Muscle of leg (tissue), 11 donors: ENCODE results near the gene RPS6KA3. TPM values are rescaled to one million over a fixed set of nuclear protein-coding genes. Genes with fewer than 3 reads are reported as not detected.
"Not testable (repeated sequence)": the region's sequence is repeated elsewhere in the genome, so short reads cannot be mapped to it uniquely, and the experiment has no call there.

Experiments used
- DNase-seq: peaks from one replicate; pipeline ENCODE4 v3.0.0; 2013
- H3K27ac ChIP-seq: one replicate; pipeline ENCODE4 v1.5.1; 2013; ENCODE audit warnings: mild to moderate bottlenecking, low read length, control low read depth
- H3K27me3 ChIP-seq: one replicate; pipeline ENCODE4 v1.6.1; 2013; ENCODE audit warnings: low read length; ENCODE audit not compliant: control insufficient read depth, insufficient read depth
- H3K36me3 ChIP-seq: one replicate; pipeline ENCODE4 v1.6.1; 2013; ENCODE audit warnings: low read length; ENCODE audit not compliant: control insufficient read depth, insufficient read depth
- H3K4me1 ChIP-seq: one replicate; pipeline ENCODE4 v1.6.1; 2013; ENCODE audit warnings: low read length; ENCODE audit not compliant: control insufficient read depth, insufficient read depth
- H3K4me3 ChIP-seq: one replicate; pipeline ENCODE4 v1.5.1; 2013; ENCODE audit warnings: low read length, control low read depth
- H3K9me3 ChIP-seq: replicated peaks from 2 replicates; pipeline ENCODE4 v1.6.1; 2013; ENCODE audit warnings: low read depth, low read length; ENCODE audit not compliant: control insufficient read depth
- WGBS: methylation state at CpG from one replicate; pipeline ENCODE4 v1.1.5; 2013; ENCODE audit warnings: missing lambda C conversion rate; ENCODE audit not compliant: insufficient coverage; 5-methylcytosine and 5-hydroxymethylcytosine counted together
- polyA plus RNA-seq, 8 donors: library from polyadenylated mRNA; unstranded; fragments of 120-200 nt; gene quantifications; one replicate each; pipeline versions ENCODE4 v1.2.1 to v1.2.3, GENCODE V29; 2013; ENCODE audit warnings: inconsistent platforms in 1 of 8, low replicate concordance in 1 of 8; ENCODE audit not compliant: insufficient read length in 8 of 8, insufficient read depth in 1 of 8
- total RNA-seq: library from RNA; stranded (reverse); fragments of 120-200 nt; gene quantifications from one replicate; pipeline ENCODE4 v1.2.4, GENCODE V29; 2013

RPS6KA3 gene
- total and polyA plus RNA-seq, 9 donors = 22.9 to 39.0 (median 34.2) TPM

DNA sequence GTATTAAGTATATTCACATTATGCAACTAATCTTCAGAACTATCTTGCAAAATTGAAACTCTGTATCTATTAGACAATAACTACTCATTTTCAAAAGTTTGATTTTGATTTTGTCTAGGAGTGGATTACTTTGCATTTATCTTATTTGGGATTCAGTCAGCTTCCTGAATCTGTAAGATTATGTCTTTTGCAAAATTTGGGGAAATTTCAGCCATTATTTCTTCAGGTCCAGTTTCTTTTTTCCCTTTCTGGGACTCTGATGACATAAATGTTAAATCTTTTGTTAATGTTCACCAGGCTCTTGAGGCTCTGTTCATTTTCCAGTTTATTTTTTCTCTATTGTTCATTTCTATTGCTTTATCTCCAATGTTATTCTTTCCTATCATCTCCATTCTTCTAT is 15.0 kb downstream of the RPS6KA3 start:
- H3K9me3 ChIP-seq = peaks cover 9% of the 10 kb centered on the region
- peaks cover 2% of the 10 kb centered on the region for H3K36me3 ChIP-seq
- H3K4me3 ChIP-seq = no peak overlapping the region
- no peaks in the 10 kb centered on the region for H3K4me1 ChIP-seq
- H3K27ac ChIP-seq = no peak overlapping the region
- H3K27me3 ChIP-seq = peaks cover 15% of the 10 kb centered on the region
- DNase-seq = no peak

- not testable (repeated sequence) for DNase-seq, H3K36me3 ChIP-seq, H3K27ac ChIP-seq, H3K4me1 ChIP-seq, H3K4me3 ChIP-seq, H3K9me3 ChIP-seq
- peaks cover 17% of the 10 kb centered on the region for H3K27me3 ChIP-seq
Measured at GRCh38 chrX:20250146-20250545, 16.6 kb downstream of the RPS6KA3 start.

- no peak for DNase-seq
- Histone ChIP-seq H3K27ac (no peak overlapping the region), H3K27me3 (peaks cover 21% of the 10 kb centered on the region), H3K36me3 (peaks cover 2% of the 10 kb centered on the region), H3K9me3 (peaks cover 9% of the 10 kb centered on the region), H3K4me3 (no peak overlapping the region), H3K4me1 (no peaks in the 10 kb centered on the region)
- 75% methylated on average over 3 of the region's 7 CpGs for WGBS
Measured at GRCh38 chrX:20248592-20249192, 18.0 kb downstream of the RPS6KA3 start.

DNA sequence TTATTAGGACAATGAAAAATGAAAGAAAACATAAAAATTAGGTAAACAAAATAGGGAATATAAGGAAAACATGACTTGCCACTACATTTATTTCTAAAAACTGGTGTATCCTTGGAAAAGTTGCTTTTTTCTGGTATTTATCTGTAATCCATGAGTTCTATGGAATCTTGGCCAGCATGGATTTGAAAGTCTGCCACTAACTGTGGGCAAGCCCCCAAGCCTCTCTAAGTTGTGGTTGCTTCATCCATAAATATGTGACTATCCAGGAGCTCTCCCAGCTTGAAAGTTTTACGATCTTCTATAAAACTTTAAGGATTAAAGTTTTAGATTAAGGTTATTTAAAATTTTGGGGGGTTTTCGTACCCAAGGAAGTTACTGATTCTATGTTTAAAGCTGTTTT is 21.8 kb downstream of the RPS6KA3 start:
- no peak overlapping the region for H3K4me3 ChIP-seq
- H3K27me3 ChIP-seq = peaks cover 15% of the 10 kb centered on the region
- H3K27ac ChIP-seq = no peak overlapping the region
- peaks cover 5% of the 10 kb centered on the region for H3K9me3 ChIP-seq
- no peaks in the 10 kb centered on the region for H3K36me3 ChIP-seq
- no CpG with 5 or more reads among the region's 2 CpGs for WGBS
- peak; percentile 79 for DNase-seq
- no peaks in the 10 kb centered on the region for H3K4me1 ChIP-seq

DNA sequence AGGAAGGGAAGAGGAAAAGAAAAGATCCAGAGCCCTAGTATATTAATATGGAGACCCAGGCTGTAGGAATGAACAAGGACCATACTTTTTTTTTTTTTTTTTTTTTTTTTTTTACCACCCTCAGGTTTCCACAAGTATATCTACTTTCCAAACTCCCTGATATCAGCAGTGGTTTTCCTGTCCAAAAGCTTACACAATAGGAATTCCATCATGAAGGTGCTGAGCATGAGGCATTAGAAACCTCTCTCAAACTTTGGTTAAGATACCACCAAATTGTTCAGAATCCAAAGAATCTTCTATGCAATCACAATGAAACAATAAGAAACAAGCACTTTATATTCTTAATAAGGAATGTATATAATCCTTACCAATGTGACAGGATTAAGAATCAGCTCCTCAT is 26.5 kb downstream of the RPS6KA3 start:
- Histone ChIP-seq H3K27me3 (peaks cover 8% of the 10 kb centered on the region), H3K27ac (no peak overlapping the region), H3K4me3 (no peak overlapping the region), H3K9me3 (peaks cover 3% of the 10 kb centered on the region), H3K36me3 (no peaks in the 10 kb centered on the region), H3K4me1 (no peaks in the 10 kb centered on the region)
- DNase-seq = no peak

- no CpG with 5 or more reads among the region's 1 CpG for WGBS
- Histone ChIP-seq H3K4me3 (no peak overlapping the region), H3K27me3 (peaks cover 2% of the 10 kb centered on the region), H3K36me3 (no peaks in the 10 kb centered on the region), H3K4me1 (no peaks in the 10 kb centered on the region), H3K9me3 (peaks cover 3% of the 10 kb centered on the region), H3K27ac (no peak overlapping the region)
- no peak for DNase-seq
Measured at GRCh38 chrX:20237864-20238263, 28.8 kb downstream of the RPS6KA3 start.

DNA sequence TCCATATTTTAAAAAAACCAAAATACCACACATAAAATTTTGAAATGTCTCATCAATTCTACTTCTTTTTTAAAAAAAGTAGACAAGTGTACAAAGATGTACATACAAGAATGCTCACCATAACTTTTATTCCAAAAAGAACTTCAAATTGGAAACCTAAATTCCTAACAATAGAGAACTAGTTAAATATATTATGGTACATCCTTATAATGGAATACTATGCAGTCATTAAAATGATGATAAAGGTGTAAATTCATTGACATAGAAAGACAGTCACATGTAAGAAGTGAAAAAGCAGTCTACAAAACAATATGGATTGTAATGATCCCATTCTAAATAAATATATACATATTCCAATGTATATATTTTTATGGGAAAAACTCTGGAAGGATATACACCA is 31.0 kb downstream of the RPS6KA3 start:
- Histone ChIP-seq H3K9me3 (no peaks in the 10 kb centered on the region), H3K36me3 (no peaks in the 10 kb centered on the region), H3K4me3 (no peak overlapping the region), H3K27me3 (peaks cover 6% of the 10 kb centered on the region), H3K27ac (no peak overlapping the region), H3K4me1 (no peaks in the 10 kb centered on the region)
- DNase-seq = no peak

GRCh38 chrX:20233336-20233735 is 33.4 kb downstream of the RPS6KA3 start:
- Histone ChIP-seq H3K27ac (no peak overlapping the region), H3K36me3 (no peaks in the 10 kb centered on the region), H3K4me1 (no peaks in the 10 kb centered on the region), H3K27me3 (peaks cover 8% of the 10 kb centered on the region), H3K9me3 (no peaks in the 10 kb centered on the region), H3K4me3 (no peak overlapping the region)
- no CpG with 5 or more reads among the region's 2 CpGs for whole genome bisulfite sequencing
- no peak for DNase-seq

DNA sequence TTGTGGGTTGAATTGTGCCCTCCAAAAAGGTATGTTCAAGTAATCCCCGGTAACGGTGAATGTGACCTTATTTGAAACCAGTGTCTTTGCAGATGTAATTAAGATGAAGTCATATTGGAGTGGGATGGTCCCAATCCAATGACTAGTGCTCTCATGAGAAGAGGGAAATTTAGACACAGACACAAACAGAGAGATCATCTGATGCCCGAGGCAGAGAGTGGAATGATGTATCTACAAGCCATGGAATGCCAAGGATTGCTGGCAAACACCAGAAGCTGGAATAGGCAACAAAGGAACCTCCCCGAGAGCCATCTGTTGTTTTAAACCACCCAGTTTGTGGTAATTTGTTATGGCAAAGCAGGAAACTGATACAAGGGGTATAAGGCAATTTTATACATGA is 35.1 kb downstream of the RPS6KA3 start:
- Histone ChIP-seq H3K36me3 (no peaks in the 10 kb centered on the region), H3K4me3 (no peak overlapping the region), H3K27me3 (peaks cover 10% of the 10 kb centered on the region), H3K9me3 (no peaks in the 10 kb centered on the region), H3K4me1 (no peaks in the 10 kb centered on the region), H3K27ac (no peak overlapping the region)
- 82% methylated on average over 3 of the region's 4 CpGs for WGBS
- DNase-seq = no peak

DNA sequence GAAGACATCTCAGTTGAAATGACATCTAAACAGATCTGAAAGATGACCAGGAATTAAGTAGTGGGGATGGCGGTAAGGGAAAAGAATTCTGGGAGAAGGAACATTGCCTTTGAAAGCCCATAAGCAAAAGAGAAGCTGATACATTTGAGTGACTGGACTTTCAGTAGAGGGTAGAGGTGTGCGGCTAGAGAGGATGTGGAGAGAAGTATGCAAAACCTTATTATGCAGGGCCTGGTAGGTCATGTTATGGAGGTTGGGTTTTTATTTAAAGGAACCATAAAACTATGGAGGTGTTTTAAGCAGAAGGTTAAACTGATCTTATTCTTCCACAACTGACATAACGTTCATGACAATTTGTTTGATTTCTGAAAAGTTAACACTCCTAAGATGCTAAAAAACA is 36.3 kb downstream of the RPS6KA3 start:
- H3K4me3 ChIP-seq = no peak overlapping the region

DNA sequence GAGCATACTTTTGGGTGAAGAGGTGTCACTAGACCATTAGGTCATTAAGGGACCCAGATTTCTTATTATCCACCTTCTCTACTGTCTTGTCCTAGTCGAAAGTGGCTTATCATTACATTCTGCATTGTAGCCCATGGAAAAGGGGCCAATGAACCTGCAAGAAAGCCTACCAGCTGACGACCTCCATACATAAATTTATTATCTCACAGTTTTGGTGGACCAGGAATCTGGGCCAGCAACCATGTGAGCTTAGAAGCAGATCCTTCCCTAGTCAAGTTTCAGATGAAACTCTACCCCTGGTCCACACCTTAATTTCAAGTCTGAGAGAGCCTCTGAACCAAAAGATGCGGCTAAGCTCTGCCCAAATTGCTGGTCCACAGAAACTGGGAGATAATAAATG is 37.6 kb downstream of the RPS6KA3 start:
- no CpG with 5 or more reads among the region's 3 CpGs for WGBS
- H3K27me3 ChIP-seq = peaks cover 10% of the 10 kb centered on the region
- no peaks in the 10 kb centered on the region for H3K4me1 ChIP-seq
- H3K9me3 ChIP-seq = no peaks in the 10 kb centered on the region
- no peaks in the 10 kb centered on the region for H3K36me3 ChIP-seq
- DNase-seq = no peak
- no peak overlapping the region for H3K27ac ChIP-seq
- H3K4me3 ChIP-seq = no peak overlapping the region

More for the DNA sequence above, 36.3 kb downstream of the RPS6KA3 start:
- Histone ChIP-seq H3K36me3 (no peaks in the 10 kb centered on the region), H3K9me3 (no peaks in the 10 kb centered on the region), H3K27me3 (peaks cover 10% of the 10 kb centered on the region), H3K27ac (no peak overlapping the region), H3K4me1 (no peaks in the 10 kb centered on the region)
- WGBS = 63% methylated on average over 1 of the region's 3 CpGs
- DNase-seq = no peak
